Testis (tissue), 3 donors: ENCODE measurements around the gene NCAM1. TPM values are rescaled to one million over a fixed set of nuclear protein-coding genes. Genes with fewer than 3 reads are reported as not detected.

Experiments used
- DNase-seq: peaks from one replicate; pipeline ENCODE4 v3.0.0-alpha.2; 2019
- H3K27ac ChIP-seq, 2 donors: fragments of 200-600 bp; sonication (generic); one replicate each; pipeline ENCODE4 v1.5.1; 2019
- H3K27me3 ChIP-seq: fragments of 200-600 bp; sonication (generic); one replicate; pipeline ENCODE4 v1.5.1; 2019
- H3K36me3 ChIP-seq: fragments of 200-600 bp; sonication (generic); one replicate; pipeline ENCODE4 v1.5.1; 2017; ENCODE audit warnings: low read depth; ENCODE audit errors: missing control alignments
- H3K4me1 ChIP-seq: fragments of 200-600 bp; sonication (generic); one replicate; pipeline ENCODE4 v1.5.1; 2019
- H3K4me3 ChIP-seq, 2 donors: fragments of 200-600 bp; sonication (generic); one replicate each; pipeline ENCODE4 v1.5.1; 2017 to 2019
- H3K9me3 ChIP-seq: fragments of 200-600 bp; sonication (generic); one replicate; pipeline ENCODE4 v1.5.1; 2017
- CTCF ChIP-seq, 3 experiments: fragments of 450-650 bp in 2 of 3; fragments of 200-600 bp in 1 of 3; sonication (generic) in 1 of 3; IDR thresholded peaks; one replicate each; pipeline ENCODE4 v1.5.1; 2016 to 2019; ENCODE audit warnings: antibody characterized with exemption in 3 of 3, mild to moderate bottlenecking in 2 of 3, moderate library complexity in 1 of 3
- POLR2A ChIP-seq: fragments of 450-650 bp; IDR thresholded peaks from one replicate; pipeline ENCODE4 v1.6.1; 2017; ENCODE audit warnings: antibody characterized with exemption, mild to moderate bottlenecking, moderate library complexity
- WGBS, 2 donors: methylation state at CpG; one replicate each; pipeline ENCODE4 v1.1.5; 2018; 5-methylcytosine and 5-hydroxymethylcytosine counted together
- intact Hi-C: fragments of 100-400 bp; cut with DNase I; formaldehyde crosslinking; loops from one replicate; pipeline ENCODE4 v1.15.1; 2023; ENCODE audit warnings: low total_unique reads
- polyA plus RNA-seq: library from polyadenylated mRNA; stranded (reverse); fragments of 350-450 nt; fragmentation: Illumina TruSeq; extraction: RNeasy Lipid Tissue Mini Kit (QIAGEN cat#74804); gene quantifications from one replicate; pipeline ENCODE4 v1.2.3, GENCODE V29; 2014; ENCODE audit warnings: low read depth, low replicate concordance; ENCODE audit not compliant: insufficient read depth
- total RNA-seq, 2 donors: library from RNA; depleted of rRNA; stranded (reverse); fragments of >200 nt; gene quantifications; one replicate each; pipeline ENCODE4 v1.2.3, GENCODE V29; 2016

Gene NCAM1
- total and polyA plus RNA-seq, 3 donors from 2014 or later: 12.3 to 33.3 (median 13.8) TPM

- intact Hi-C loops: no loop called here
- Histone ChIP-seq H3K9me3 (no peaks in the 10 kb centered on the region), H3K4me1 (no peaks in the 10 kb centered on the region), H3K27me3 (no peaks in the 10 kb centered on the region), H3K27ac (no peak overlapping the region), H3K4me3 (no peak overlapping the region), H3K36me3 (no peaks in the 10 kb centered on the region)
- DNase-seq: no peak
- TF ChIP-seq CTCF (IDR thresholded peaks at IDR 0.05) (no peak), POLR2A (no peak)
- 92 to 96% methylated on average over 8 to 9 of the region's 9 CpGs for WGBS, 2 donors
Measured at GRCh38 chr11:113260096-113260425, 298.8 kb downstream of the NCAM1 start.

GRCh38 chr11:113260541-113260940 lies 299.3 kb downstream of the NCAM1 start:
- Histone ChIP-seq H3K4me3 (no peak overlapping the region), H3K9me3 (no peaks in the 10 kb centered on the region), H3K27me3 (no peaks in the 10 kb centered on the region), H3K4me1 (no peaks in the 10 kb centered on the region), H3K36me3 (no peaks in the 10 kb centered on the region), H3K27ac (no peak overlapping the region)
- TF ChIP-seq POLR2A (no peak), CTCF (IDR thresholded peaks at IDR 0.05) (no peak)
- intact Hi-C loops: no loop called here
- no peak for DNase-seq
- 96 to 100% methylated on average over 1 of the region's 1 CpG for WGBS, 2 donors

DNA sequence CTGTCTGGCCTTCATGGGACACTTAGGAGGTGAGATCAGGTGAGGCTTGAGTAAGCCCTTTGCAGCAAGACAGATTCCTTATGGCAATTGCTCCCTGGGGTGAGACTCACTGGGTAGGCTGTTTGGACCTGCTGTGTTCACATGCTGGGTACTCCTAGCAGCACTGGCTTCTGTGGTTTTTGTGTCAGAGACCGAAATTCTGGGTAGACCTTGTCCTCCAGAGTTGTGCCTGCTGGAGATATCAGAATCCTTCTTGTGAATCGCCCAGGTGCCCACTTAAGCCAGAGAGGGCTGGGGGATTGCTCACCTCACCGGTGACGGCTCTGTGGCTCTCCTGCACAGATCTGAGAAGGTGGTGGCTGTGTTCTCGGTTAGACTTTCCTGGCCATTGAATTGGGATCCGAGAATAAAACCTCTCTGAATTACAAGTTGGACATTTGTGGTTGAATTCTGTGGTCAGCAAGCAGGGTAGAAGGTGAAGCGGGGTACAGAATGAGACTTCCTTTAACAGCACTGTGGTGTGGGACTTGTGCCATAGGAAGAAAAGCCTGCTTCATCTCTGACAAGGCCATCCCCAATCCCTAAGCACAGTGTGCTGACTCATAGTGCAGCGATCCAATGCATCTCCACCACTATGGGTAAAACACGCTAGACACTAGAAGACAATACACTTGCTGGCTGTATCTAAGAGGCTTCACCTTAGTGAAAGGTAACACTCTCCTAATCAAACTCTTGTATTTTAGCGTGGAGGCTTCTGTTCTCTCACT lies 300.7 kb downstream of the NCAM1 start:
- TF ChIP-seq CTCF (IDR thresholded peaks at IDR 0.05) (no peak), POLR2A (no peak)
- DNase-seq: no peak
- Histone ChIP-seq H3K4me3 (no peak overlapping the region), H3K27ac (no peak overlapping the region), H3K27me3 (no peaks in the 10 kb centered on the region), H3K4me1 (no peaks in the 10 kb centered on the region), H3K9me3 (no peaks in the 10 kb centered on the region), H3K36me3 (no peaks in the 10 kb centered on the region)
- intact Hi-C loops: no loop called here
- WGBS, 2 donors: 88 to 91% methylated on average over 10 of the region's 10 CpGs

DNA sequence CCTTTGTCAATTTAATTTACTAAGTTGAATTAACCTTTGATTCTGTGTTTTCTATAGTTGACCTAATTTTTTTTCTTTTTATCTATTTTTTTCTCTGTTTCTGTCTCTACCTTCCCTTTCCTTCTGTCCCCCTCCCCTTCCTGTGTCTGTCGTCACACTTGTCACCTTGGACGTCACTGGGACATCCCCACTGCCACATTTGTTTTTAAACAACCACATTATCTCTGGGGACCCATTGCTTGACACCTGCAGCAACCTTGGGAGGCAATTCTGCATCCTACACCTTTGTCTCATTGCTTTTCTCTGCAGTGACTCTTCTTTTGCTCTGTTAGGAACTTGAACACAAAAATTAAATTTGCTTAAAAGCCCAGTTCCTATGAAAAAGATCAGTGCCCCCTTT lies 301.4 kb downstream of the NCAM1 start:
- intact Hi-C loops: no loop called here
- 81 to 88% methylated on average over 2 of the region's 2 CpGs for WGBS, 2 donors
- TF ChIP-seq CTCF (IDR thresholded peaks at IDR 0.05) (no peak), POLR2A (no peak)
- Histone ChIP-seq H3K27ac (no peak overlapping the region), H3K27me3 (no peaks in the 10 kb centered on the region), H3K9me3 (no peaks in the 10 kb centered on the region), H3K4me3 (no peak overlapping the region), H3K4me1 (no peaks in the 10 kb centered on the region), H3K36me3 (no peaks in the 10 kb centered on the region)
- no peak for DNase-seq
